GM23338 (cell line): Measurements from ENCODE around the gene CUX1. TPM values are rescaled to one million over a fixed set of nuclear protein-coding genes. Genes with fewer than 3 reads are reported as not detected.

Experiments used
- ATAC-seq: fragments of 200-7000 bp; cut with Tn5 transposase; 3 replicates; pipeline ENCODE4 v1.9.1; 2020
- DNase-seq: peaks from one replicate; pipeline ENCODE4 v3.0.0-alpha.2; 2015; ENCODE audit warnings: low spot score
- H2AFZ ChIP-seq: fragments of 200-600 bp; sonication (generic); 2 replicates; pipeline ENCODE4 v1.8.0; 2016; ENCODE audit warnings: antibody characterized with exemption, mild to moderate bottlenecking, moderate library complexity
- H3F3A ChIP-seq: fragments of 200-600 bp; sonication (generic); replicated peaks from 2 replicates; pipeline ENCODE4 v1.8.0; 2017; ENCODE audit warnings: antibody characterized with exemption, mixed run types, low read depth
- H3K27ac ChIP-seq: fragments of 200-600 bp; sonication (generic); 2 replicates; pipeline ENCODE4 v1.6.1; 2016; ENCODE audit warnings: low read depth
- H3K27me3 ChIP-seq: fragments of 200-600 bp; sonication (generic); 2 replicates; pipeline ENCODE4 v1.8.0; 2016; ENCODE audit warnings: mild to moderate bottlenecking, mixed run types, moderate library complexity; ENCODE audit not compliant: insufficient read depth
- H3K36me3 ChIP-seq: fragments of 200-600 bp; sonication (generic); 2 replicates; pipeline ENCODE4 v1.8.0; 2016; ENCODE audit warnings: mild to moderate bottlenecking; ENCODE audit not compliant: insufficient read depth
- H3K4me1 ChIP-seq: fragments of 200-600 bp; sonication (generic); 2 replicates; pipeline ENCODE4 v1.8.0; 2016; ENCODE audit warnings: mild to moderate bottlenecking, moderate library complexity; ENCODE audit not compliant: insufficient read depth
- H3K4me2 ChIP-seq: fragments of 200-600 bp; sonication (generic); 2 replicates; pipeline ENCODE4 v1.7.1; 2017; ENCODE audit warnings: mixed run types
- H3K4me3 ChIP-seq: fragments of 200-600 bp; sonication (generic); 2 replicates; pipeline ENCODE4 v1.6.1; 2016; ENCODE audit warnings: mixed run types
- H3K79me2 ChIP-seq: fragments of 200-600 bp; sonication (generic); replicated peaks from 2 replicates; pipeline ENCODE4 v1.8.0; 2017; ENCODE audit warnings: mild to moderate bottlenecking; ENCODE audit not compliant: insufficient read depth
- H3K9me2 ChIP-seq: fragments of 200-600 bp; sonication (generic); 2 replicates; pipeline ENCODE4 v1.8.0; 2017; ENCODE audit not compliant: insufficient read depth
- H4K20me1 ChIP-seq: fragments of 200-600 bp; sonication (generic); replicated peaks from 2 replicates; pipeline ENCODE4 v1.8.0; 2017; ENCODE audit warnings: mild to moderate bottlenecking; ENCODE audit not compliant: insufficient read depth
- H3K27ac Mint-ChIP-seq: 2 replicates; pipeline ENCODE4 v1.8.0; 2020; ENCODE audit warnings: inconsistent platforms, mild to moderate bottlenecking, moderate library complexity, mixed read lengths
- H3K27me3 Mint-ChIP-seq: 3 replicates; pipeline ENCODE4 v1.8.0; 2022; ENCODE audit warnings: low read depth, mild to moderate bottlenecking, moderate library complexity, mixed read lengths, inconsistent platforms; ENCODE audit not compliant: insufficient read depth, poor library complexity
- H3K36me3 Mint-ChIP-seq: 3 replicates; pipeline ENCODE4 v1.8.0; 2021; ENCODE audit warnings: low read depth, mild to moderate bottlenecking, inconsistent platforms, moderate library complexity, mixed read lengths
- H3K4me1 Mint-ChIP-seq: 3 replicates; pipeline ENCODE4 v1.8.0; 2020; ENCODE audit warnings: mild to moderate bottlenecking, inconsistent platforms, mixed read lengths
- H3K4me3 Mint-ChIP-seq: 3 replicates; pipeline ENCODE4 v1.8.0; 2021; ENCODE audit warnings: moderate library complexity, mild to moderate bottlenecking, inconsistent platforms, mixed read lengths
- H3K9me3 Mint-ChIP-seq: 3 replicates; pipeline ENCODE4 v1.8.0; 2020; ENCODE audit warnings: moderate library complexity, mild to moderate bottlenecking, inconsistent platforms, mixed read lengths
- CTCF ChIP-seq, 2 experiments: fragments of 200-600 bp in 1 of 2; sonication (generic) in 1 of 2; conservative IDR thresholded peaks; 2 replicates each; pipeline versions ENCODE4 v1.5.1 to v1.6.1; 2016 to 2017; ENCODE audit warnings: antibody characterized with exemption in 2 of 2, low read depth in 2 of 2, mild to moderate bottlenecking in 2 of 2, moderate library complexity in 1 of 2
- EZH2 ChIP-seq: fragments of 200-600 bp; sonication (generic); IDR thresholded peaks from one replicate; pipeline ENCODE4 v1.8.0; 2017; ENCODE audit warnings: antibody characterized with exemption, mild to moderate bottlenecking, low read depth; ENCODE audit not compliant: unreplicated experiment
- EZH2phosphoT487 ChIP-seq: fragments of 200-600 bp; sonication (generic); IDR thresholded peaks from one replicate; pipeline ENCODE4 v1.8.1; 2018; ENCODE audit warnings: antibody characterized with exemption; ENCODE audit not compliant: unreplicated experiment
- JUNB ChIP-seq: IDR thresholded peaks from one replicate; pipeline ENCODE4 v1.6.1; 2016; ENCODE audit warnings: antibody characterized with exemption; ENCODE audit not compliant: unreplicated experiment
- NANOG ChIP-seq: IDR thresholded peaks from 2 replicates; pipeline ENCODE4 v1.6.1; 2016; ENCODE audit warnings: antibody characterized with exemption, borderline replicate concordance
- POLR2AphosphoS5 ChIP-seq: IDR thresholded peaks from 2 replicates; pipeline ENCODE4 v1.6.1; 2016; ENCODE audit warnings: antibody characterized with exemption, low read depth
- REST ChIP-seq: IDR thresholded peaks from one replicate; pipeline ENCODE4 v1.6.1; 2018; ENCODE audit warnings: antibody characterized with exemption; ENCODE audit not compliant: unreplicated experiment
- STAT1 ChIP-seq: IDR thresholded peaks from one replicate; pipeline ENCODE4 v1.6.1; 2016; ENCODE audit warnings: antibody characterized with exemption; ENCODE audit not compliant: unreplicated experiment
- ZNF114 ChIP-seq: fragments of 250-450 bp; sonication (Bioruptor Pico); IDR thresholded peaks from 2 replicates; pipeline ENCODE4 v1.5.0; 2020; ENCODE audit warnings: mild to moderate bottlenecking, moderate library complexity
- ZNF331 ChIP-seq: fragments of 250-450 bp; sonication (Bioruptor Pico); IDR thresholded peaks from 2 replicates; pipeline ENCODE4 v1.5.0; 2020; ENCODE audit warnings: low read depth, mild to moderate bottlenecking, moderate library complexity
- ZNF462 ChIP-seq: fragments of 250-450 bp; sonication (Bioruptor Pico); IDR thresholded peaks from 2 replicates; pipeline ENCODE4 v1.5.0; 2020; ENCODE audit warnings: mild to moderate bottlenecking, moderate library complexity
- polyA plus RNA-seq: library from polyadenylated mRNA; unstranded; fragments of >200 nt; fragmentation: Nextera tagmentation; extraction: Ambion mirVana; gene quantifications from 2 replicates; pipeline ENCODE4 v1.2.1, GENCODE V29; 2016
- total RNA-seq: library from RNA; depleted of rRNA; stranded (reverse); fragments of >200 nt; shearing (Covaris generic); gene quantifications from 2 replicates; pipeline ENCODE4 v1.2.3, GENCODE V29; 2014
- TF ChIP-seq, protein P1 (sequence below): IDR thresholded peaks from 2 replicates; pipeline ENCODE4 v1.6.1; 2016; ENCODE audit warnings: antibody characterized with exemption

CUX1 gene
- total and polyA plus RNA-seq, 2 experiments from 2014 or later, result 49.9 to 64.0 TPM

DNA sequence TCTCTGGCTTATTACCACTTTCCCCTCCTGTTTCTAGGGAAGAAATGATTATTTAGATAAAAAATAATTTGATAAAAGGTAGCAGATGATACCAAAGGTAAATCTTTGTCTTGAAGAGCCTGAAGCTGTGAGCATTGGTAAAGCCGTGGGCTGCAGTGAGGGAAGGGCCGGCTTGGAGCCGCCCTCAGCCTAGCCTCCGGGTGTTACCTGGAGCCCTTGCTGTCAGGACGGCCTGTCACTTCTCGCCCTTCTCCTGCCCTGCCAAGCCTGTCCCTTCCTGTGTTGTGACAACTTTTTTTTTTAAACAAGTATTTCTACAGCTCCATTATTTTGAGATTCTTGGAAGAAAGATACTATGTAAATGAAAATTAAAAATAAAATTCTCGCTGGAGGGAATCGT lies 7.0 kb downstream of the CUX1 start (continued):
- no peak for TF ChIP-seq ZNF462
- TF ChIP-seq STAT1, result no peak
- TF ChIP-seq ZNF331 (CRISPR knock-in tag), result no peak
- no peak for TF ChIP-seq ZNF114 (CRISPR knock-in tag)
- no peak for TF ChIP-seq POLR2AphosphoS5
- no peak for TF ChIP-seq NANOG

- TF ChIP-seq, protein P1, sequence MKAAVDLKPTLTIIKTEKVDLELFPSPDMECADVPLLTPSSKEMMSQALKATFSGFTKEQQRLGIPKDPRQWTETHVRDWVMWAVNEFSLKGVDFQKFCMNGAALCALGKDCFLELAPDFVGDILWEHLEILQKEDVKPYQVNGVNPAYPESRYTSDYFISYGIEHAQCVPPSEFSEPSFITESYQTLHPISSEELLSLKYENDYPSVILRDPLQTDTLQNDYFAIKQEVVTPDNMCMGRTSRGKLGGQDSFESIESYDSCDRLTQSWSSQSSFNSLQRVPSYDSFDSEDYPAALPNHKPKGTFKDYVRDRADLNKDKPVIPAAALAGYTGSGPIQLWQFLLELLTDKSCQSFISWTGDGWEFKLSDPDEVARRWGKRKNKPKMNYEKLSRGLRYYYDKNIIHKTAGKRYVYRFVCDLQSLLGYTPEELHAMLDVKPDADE, result no peak
- TF ChIP-seq CTCF (conservative IDR thresholded peaks at IDR 0.05; ENCODE audit: low read depth in 2 of 2) (no peak), NANOG (no peak), EZH2 (no peak), ZNF331 (CRISPR knock-in tag) (no peak), JUNB (no peak), REST (no peak), EZH2phosphoT487 (no peak)
- peaks cover 7% of the 10 kb centered on the region for H3K27me3 Mint-ChIP-seq
- peak overlapping the region; percentile 74; the same call in 1 of the 2 replicates for H3K27ac Mint-ChIP-seq
- H3K36me3 Mint-ChIP-seq, result peaks cover 10% of the 10 kb centered on the region
- Histone ChIP-seq H3K27me3 (no peaks in the 10 kb centered on the region), H3K27ac (peak overlapping the region; percentile 66; the same call in 1 of the 2 replicates), H3K79me2 (peaks cover 100% of the 10 kb centered on the region), H3K4me2 (no peak overlapping the region), H2AFZ (no peak overlapping the region), H4K20me1 (peaks cover 73% of the 10 kb centered on the region), H3K4me1 (peaks cover 59% of the 10 kb centered on the region), H3K9me2 (no peaks in the 10 kb centered on the region), H3F3A (0 out of 2 replicates have a peak, but pooled peaks cover 3% of the 10 kb centered on the region), H3K36me3 (no peaks in the 10 kb centered on the region), H3K4me3 (no peak overlapping the region)
- no peaks in the 10 kb centered on the region for H3K9me3 Mint-ChIP-seq
- ATAC-seq (no peak; the same call in 2 of the 3 replicates), DNase-seq (no peak)
- peaks cover 67% of the 10 kb centered on the region for H3K4me1 Mint-ChIP-seq
- no peak overlapping the region for H3K4me3 Mint-ChIP-seq
Measured at GRCh38 chr7:101826081-101826835, 8.8 kb downstream of the CUX1 start.
